ENCODE measurements around the gene TICAM2. TPM values are rescaled to one million over a fixed set of nuclear protein-coding genes. Genes with fewer than 3 reads are reported as not detected.

TICAM2 gene
- total RNA-seq, 2 experiments from 2014 or later: 0.27 to 0.96 TPM

DNA sequence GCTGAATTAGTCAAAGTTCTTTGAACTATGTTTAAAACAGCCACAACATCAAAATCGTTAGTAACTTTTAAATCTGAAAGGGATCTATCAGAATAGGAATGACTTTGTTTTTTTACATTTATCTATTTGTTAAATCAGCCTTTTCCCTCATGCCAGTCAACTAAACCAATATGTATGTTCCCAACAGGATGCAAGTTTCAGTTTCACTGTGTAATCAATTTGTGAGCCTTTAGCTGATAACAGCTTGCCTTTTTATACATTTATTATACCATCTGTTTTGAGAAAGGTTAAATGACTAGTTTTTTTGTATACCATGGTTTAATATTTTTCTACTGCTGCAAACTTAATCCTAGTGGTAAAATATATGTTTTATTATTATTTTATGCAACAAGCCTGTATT, 14.6 kb upstream of the TICAM2 start:
- Mint-ChIP-seq H3K4me1 (ENCODE audit: low read depth) (peaks cover 21% of the 10 kb centered on the region), H3K4me3 (no peak overlapping the region), H3K36me3 (ENCODE audit: low read depth) (peaks cover 34% of the 10 kb centered on the region), H3K27me3 (no peaks in the 10 kb centered on the region), H3K9me3 (no peaks in the 10 kb centered on the region), H3K27ac (no peak overlapping the region)
- TF ChIP-seq CTCF (IDR thresholded peaks at IDR 0.05): no peak
- intact Hi-C loops (cut with micrococcal nuclease): no loop called here
- ChIA-PET POLR2A (interaction anchor here (1.1 kb wide), 1 partner anchor 8 kb away, joined by 5 read pairs; no protein-coding TSS in a partner anchor), CTCF (interaction anchor here (4.0 kb wide), 1 partner anchor 8 kb away, joined by 24 read pairs; the partner anchor contains the start of gene TMED7)
- ATAC-seq (no peak), DNase-seq (no peak)

- peaks cover 19% of the 10 kb centered on the region for H3K4me1 Mint-ChIP-seq (ENCODE audit: low read depth)
- peaks cover 32% of the 10 kb centered on the region for H3K36me3 Mint-ChIP-seq (ENCODE audit: low read depth)
- ChIA-PET CTCF (interaction anchor here (1.3 to 4.0 kb wide), 3 partner anchors 8 to 14 kb away, joined by 4 to 24 read pairs (median 7); partner anchors contain the start of genes TICAM2 and TMED7), POLR2A (interaction anchor here (1.1 kb wide), 1 partner anchor 9 kb away, joined by 5 read pairs; no protein-coding TSS in a partner anchor)
- H3K27me3 Mint-ChIP-seq: no peaks in the 10 kb centered on the region
- H3K4me3 Mint-ChIP-seq: no peak overlapping the region
- no peaks in the 10 kb centered on the region for H3K9me3 Mint-ChIP-seq
- DNase-seq: no peak
- intact Hi-C loops (cut with micrococcal nuclease): no loop called here
- H3K27ac Mint-ChIP-seq: peak overlapping the region; percentile 7
- TF ChIP-seq CTCF (IDR thresholded peaks at IDR 0.05): no peak
- no peak for ATAC-seq
Measured at GRCh38 chr5:115616472-115616871, 14.2 kb upstream of the TICAM2 start.

- no peak overlapping the region for H3K4me3 Mint-ChIP-seq
- intact Hi-C loops (cut with micrococcal nuclease): no loop called here
- DNase-seq: no peak
- POLR2A ChIA-PET: no interaction called here
- TF ChIP-seq CTCF (IDR thresholded peaks at IDR 0.05): no peak
- H3K4me1 Mint-ChIP-seq (ENCODE audit: low read depth): peaks cover 22% of the 10 kb centered on the region
- peaks cover 20% of the 10 kb centered on the region for H3K36me3 Mint-ChIP-seq (ENCODE audit: low read depth)
- ATAC-seq: no peak
- no peak overlapping the region for H3K27ac Mint-ChIP-seq
- no peaks in the 10 kb centered on the region for H3K9me3 Mint-ChIP-seq
- no peaks in the 10 kb centered on the region for H3K27me3 Mint-ChIP-seq
- CTCF ChIA-PET: no interaction called here
Measured at GRCh38 chr5:115611873-115612272, 9.6 kb upstream of the TICAM2 start.

GRCh38 chr5:115607935-115608334, 5.7 kb upstream of the TICAM2 start:
- Mint-ChIP-seq H3K4me1 (ENCODE audit: low read depth) (peaks cover 25% of the 10 kb centered on the region), H3K27me3 (no peaks in the 10 kb centered on the region)

More at GRCh38 chr5:115607935-115608334, 5.7 kb upstream of the TICAM2 start:
- intact Hi-C loops (cut with micrococcal nuclease): no loop called here
- ATAC-seq (no peak), DNase-seq (no peak)
- no peak for TF ChIP-seq CTCF (IDR thresholded peaks at IDR 0.05)
- Mint-ChIP-seq H3K4me3 (no peak overlapping the region), H3K9me3 (no peaks in the 10 kb centered on the region), H3K36me3 (ENCODE audit: low read depth) (peaks cover 14% of the 10 kb centered on the region), H3K27ac (no peak overlapping the region)
- POLR2A ChIA-PET: no interaction called here
- CTCF ChIA-PET: interaction anchor here (1.0 to 1.7 kb wide), 3 partner anchors 15 to 299 kb away, joined by 3 to 5 read pairs (median 4); no protein-coding TSS in a partner anchor

Measured in activated CD8-positive, alpha-beta T cell treated with anti-CD3 and anti-CD28 coated beads for 36 hours (primary cell).